Esophagus squamous epithelium (tissue), 5 donors: Measurements from ENCODE around the gene ELFN2. TPM values are rescaled to one million over a fixed set of nuclear protein-coding genes. Genes with fewer than 3 reads are reported as not detected.

Experiments
- DNase-seq: peaks from one replicate; lab custom pipeline; 2025; lab: John Stamatoyannopoulos, UW
- H3K27ac ChIP-seq, 4 donors: fragments of 200-600 bp; sonication (generic); one replicate each; pipeline ENCODE4 v1.5.1; 2016 to 2019; ENCODE audit warnings: mild to moderate bottlenecking in 1 of 4
- H3K27me3 ChIP-seq, 4 donors: fragments of 200-600 bp; sonication (generic); 1 replicate in 3 of 4; 2 replicates in 1 of 4; pipeline versions ENCODE4 v1.5.1 to v1.6.0; 2017 to 2021; ENCODE audit warnings: antibody characterized with exemption in 1 of 4
- H3K36me3 ChIP-seq, 3 donors: fragments of 200-600 bp; sonication (generic); one replicate each; pipeline ENCODE4 v1.5.1; 2016 to 2019
- H3K4me1 ChIP-seq, 3 donors: fragments of 200-600 bp; sonication (generic); one replicate each; pipeline ENCODE4 v1.5.1; 2017 to 2019
- H3K4me3 ChIP-seq, 4 donors: fragments of 200-600 bp; sonication (generic); 1 replicate in 3 of 4; 2 replicates in 1 of 4; pipeline ENCODE4 v1.5.1; 2016 to 2019; ENCODE audit warnings: mild to moderate bottlenecking in 2 of 4, moderate library complexity in 1 of 4
- H3K9me3 ChIP-seq, 3 donors: fragments of 200-600 bp; sonication (generic); one replicate each; pipeline ENCODE4 v1.5.1; 2016 to 2019
- CTCF ChIP-seq, 6 experiments: fragments of 450-650 bp in 4 of 6; fragments of 200-600 bp in 2 of 6; sonication (generic) in 2 of 6; IDR thresholded peaks; one replicate each; pipeline ENCODE4 v1.5.1; 2016 to 2019; ENCODE audit warnings: antibody characterized with exemption in 6 of 6, mild to moderate bottlenecking in 4 of 6, moderate library complexity in 4 of 6
- POLR2A ChIP-seq, 4 donors: fragments of 450-650 bp; IDR thresholded peaks; one replicate each; pipeline ENCODE4 v1.6.1; 2017; ENCODE audit warnings: antibody characterized with exemption in 4 of 4, mild to moderate bottlenecking in 4 of 4, moderate library complexity in 3 of 4
- WGBS, 2 donors: methylation state at CpG; one replicate each; pipeline ENCODE4 v1.1.5; 2018; 5-methylcytosine and 5-hydroxymethylcytosine counted together
- intact Hi-C: fragments of 100-400 bp; cut with DNase I; formaldehyde crosslinking; loops from one replicate; pipeline ENCODE4 v1.15.0; 2022
- total RNA-seq, 4 donors: library from RNA; depleted of rRNA; stranded (reverse); fragments of >200 nt; gene quantifications; one replicate each; pipeline ENCODE4 v1.1.0, GENCODE V29; 2016
- donor health status: DM: yes; HTN: yes; CAD: no.

The ELFN2 gene
- total RNA-seq, 4 donors from 2014 or later: not detected

GRCh38 chr22:37355174-37355573, 72.1 kb downstream of the ELFN2 start:
- intact Hi-C loops: no loop called here
- no peak for DNase-seq
- Histone ChIP-seq H3K4me1 (no peaks in the 10 kb centered on the region), H3K27me3 (peaks cover 0 to 88% (median 0%) of the 10 kb centered on the region in 4 donors), H3K36me3 (no peaks in the 10 kb centered on the region), H3K9me3 (no peaks in the 10 kb centered on the region), H3K27ac (no peak overlapping the region), H3K4me3 (no peak overlapping the region)
- no peak for TF ChIP-seq POLR2A (IDR thresholded peaks at IDR 0.05)
- TF ChIP-seq CTCF (IDR thresholded peaks at IDR 0.05): no peak
- 72 to 93% methylated on average over 5 to 8 of the region's 14 CpGs for WGBS, 2 donors

GRCh38 chr22:37354670-37355069, 72.6 kb downstream of the ELFN2 start:
- WGBS, 2 donors: 52 to 87% methylated on average over 4 to 5 of the region's 5 CpGs
- peaks cover 0 to 83% (median 0%) of the 10 kb centered on the region in 4 donors for H3K27me3 ChIP-seq
- H3K36me3 ChIP-seq: no peaks in the 10 kb centered on the region
- H3K9me3 ChIP-seq: no peaks in the 10 kb centered on the region
- intact Hi-C loops: no loop called here
- no peak for DNase-seq
- no peak for TF ChIP-seq POLR2A (IDR thresholded peaks at IDR 0.05)
- TF ChIP-seq CTCF (IDR thresholded peaks at IDR 0.05): no peak
- no peak overlapping the region for H3K4me3 ChIP-seq
- no peak overlapping the region for H3K27ac ChIP-seq
- H3K4me1 ChIP-seq: no peaks in the 10 kb centered on the region

- Histone ChIP-seq H3K36me3 (no peaks in the 10 kb centered on the region), H3K27ac (no peak overlapping the region), H3K27me3 (peaks cover 0 to 79% (median 0%) of the 10 kb centered on the region in 4 donors), H3K4me1 (no peaks in the 10 kb centered on the region), H3K9me3 (no peaks in the 10 kb centered on the region), H3K4me3 (no peak overlapping the region)
- intact Hi-C loops: no loop called here
- no peak for TF ChIP-seq POLR2A (IDR thresholded peaks at IDR 0.05)
- DNase-seq: no peak
- WGBS, 2 donors: 41 to 47% methylated on average over 4 of the region's 4 CpGs
Observed at GRCh38 chr22:37354261-37354660, 73.0 kb downstream of the ELFN2 start.

GRCh38 chr22:37353839-37354238, 73.4 kb downstream of the ELFN2 start:
- WGBS, 2 donors: 41 to 80% methylated on average over 16 of the region's 16 CpGs
- DNase-seq: no peak
- TF ChIP-seq POLR2A (IDR thresholded peaks at IDR 0.05): no peak
- TF ChIP-seq CTCF (IDR thresholded peaks at IDR 0.05): no peak
- H3K4me3 ChIP-seq: no peak overlapping the region
- H3K27me3 ChIP-seq: peaks cover 0 to 76% (median 0%) of the 10 kb centered on the region in 4 donors
- H3K4me1 ChIP-seq: no peaks in the 10 kb centered on the region
- H3K36me3 ChIP-seq: no peaks in the 10 kb centered on the region
- H3K9me3 ChIP-seq: no peaks in the 10 kb centered on the region
- no peak overlapping the region for H3K27ac ChIP-seq
- intact Hi-C loops: no loop called here

- Histone ChIP-seq H3K27ac (no peak overlapping the region), H3K9me3 (no peaks in the 10 kb centered on the region), H3K36me3 (no peaks in the 10 kb centered on the region), H3K27me3 (peaks cover 0 to 62% (median 0%) of the 10 kb centered on the region in 4 donors), H3K4me3 (no peak overlapping the region), H3K4me1 (no peaks in the 10 kb centered on the region)
- intact Hi-C loops: no loop called here
- no peak for TF ChIP-seq CTCF (IDR thresholded peaks at IDR 0.05)
- TF ChIP-seq POLR2A (IDR thresholded peaks at IDR 0.05): no peak
- WGBS, 2 donors: 73 to 77% methylated on average over 7 of the region's 7 CpGs
- no peak for DNase-seq
Observed at GRCh38 chr22:37352481-37352880, 74.8 kb downstream of the ELFN2 start.

- no peak overlapping the region for H3K27ac ChIP-seq
- DNase-seq: no peak
- 50% methylated on average over 1 of the region's 3 CpGs; no CpG with 5 or more reads in 1 of the 2 donors for WGBS, 2 donors
- H3K36me3 ChIP-seq: no peaks in the 10 kb centered on the region
- H3K27me3 ChIP-seq: peaks cover 0 to 49% (median 0%) of the 10 kb centered on the region in 4 donors
- TF ChIP-seq POLR2A (IDR thresholded peaks at IDR 0.05): no peak
- TF ChIP-seq CTCF (IDR thresholded peaks at IDR 0.05): no peak
- H3K9me3 ChIP-seq: no peaks in the 10 kb centered on the region
- intact Hi-C loops: no loop called here
- H3K4me1 ChIP-seq: peaks cover 0 to 2% (median 0%) of the 10 kb centered on the region in 3 donors
- H3K4me3 ChIP-seq: no peak overlapping the region
Observed at GRCh38 chr22:37351232-37351631, 76.0 kb downstream of the ELFN2 start.
